ENCODE results near the gene MRPL33.
"Not testable (repeated sequence)": the region's sequence is repeated elsewhere in the genome, so short reads cannot be mapped to it uniquely, and the experiment has no call there.

MRPL33 gene

DNA sequence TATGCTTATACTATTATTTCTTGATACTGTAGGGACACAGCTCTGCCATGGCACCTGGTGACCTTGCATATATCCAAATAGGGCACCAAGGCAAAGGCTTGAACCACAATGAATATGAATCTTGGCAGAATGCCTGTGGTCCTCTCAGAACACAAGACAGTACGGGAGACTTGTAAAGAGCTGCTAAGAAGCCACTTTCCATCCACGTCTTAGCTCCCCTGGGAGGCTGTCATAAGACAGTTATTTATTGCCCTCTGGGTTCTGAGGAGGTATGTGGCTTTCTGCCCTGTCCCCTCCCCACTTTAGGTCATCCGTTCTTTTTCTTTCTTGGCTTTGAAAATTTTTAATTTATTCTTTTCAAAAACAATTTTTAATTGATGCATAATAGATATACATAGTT is 29.8 kb upstream of the MRPL33 start:
- no peak for DNase-seq (ENCODE audit: low spot score)

DNA sequence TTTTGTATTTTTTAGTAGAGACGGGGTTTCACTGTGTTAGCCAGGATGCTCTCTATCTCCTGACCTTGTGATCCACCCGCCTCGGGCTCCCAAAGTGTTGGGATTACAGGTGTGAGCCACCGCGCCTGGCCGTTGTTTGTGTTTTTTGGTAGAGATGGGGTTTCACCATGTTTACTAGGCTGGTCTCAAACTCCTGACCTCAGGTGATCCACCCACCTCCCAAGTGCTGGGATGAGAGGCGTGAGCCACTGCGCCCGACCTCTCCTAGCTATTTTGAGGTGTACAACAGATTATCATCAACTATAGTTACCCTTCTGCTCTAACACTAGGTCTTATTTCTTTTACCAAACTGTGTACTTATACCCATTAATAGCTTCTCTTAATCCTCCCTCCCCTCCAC is 28.9 kb upstream of the MRPL33 start:
- no peak for DNase-seq (ENCODE audit: low spot score)

DNA sequence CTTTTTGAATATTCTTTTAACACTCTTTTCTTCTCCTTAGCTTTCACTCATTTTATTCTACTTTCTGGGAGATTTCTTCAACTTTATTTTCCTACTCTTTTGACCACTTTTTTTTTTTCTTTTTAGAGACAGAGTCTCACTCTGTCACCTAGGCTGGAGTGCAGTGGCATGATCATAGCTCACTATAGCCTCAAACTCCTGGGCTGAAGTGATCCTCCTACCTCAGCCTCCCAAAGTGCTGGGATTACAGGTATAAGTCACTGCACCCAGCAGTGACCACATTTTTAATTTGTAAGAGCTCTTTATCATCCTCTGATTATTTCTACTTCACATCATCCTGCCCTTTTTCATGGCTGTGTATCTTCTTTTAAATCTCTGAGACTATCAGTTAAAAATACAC is 26.0 kb upstream of the MRPL33 start:
- DNase-seq (ENCODE audit: low spot score), result not testable (repeated sequence)

DNA sequence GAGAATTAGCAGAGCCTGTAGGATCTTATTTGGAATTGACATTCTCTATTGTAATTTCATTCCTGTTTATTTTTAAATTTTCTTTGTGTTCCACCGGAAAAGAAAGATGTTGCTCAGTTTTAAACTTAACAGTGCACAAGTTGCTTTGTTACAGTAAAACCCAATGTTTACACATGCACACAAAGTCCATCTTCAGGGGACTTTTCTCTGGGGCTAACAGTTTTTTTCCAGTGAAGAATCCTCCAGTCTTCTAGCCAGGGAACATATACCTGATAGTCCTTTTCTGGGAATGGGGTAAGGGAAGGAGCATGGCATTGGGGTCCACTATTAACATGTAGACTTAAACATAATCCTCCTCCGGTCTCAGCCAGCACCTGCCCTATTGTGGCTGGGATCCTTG is 25.2 kb upstream of the MRPL33 start:
- no peak for DNase-seq (ENCODE audit: low spot score)

DNA sequence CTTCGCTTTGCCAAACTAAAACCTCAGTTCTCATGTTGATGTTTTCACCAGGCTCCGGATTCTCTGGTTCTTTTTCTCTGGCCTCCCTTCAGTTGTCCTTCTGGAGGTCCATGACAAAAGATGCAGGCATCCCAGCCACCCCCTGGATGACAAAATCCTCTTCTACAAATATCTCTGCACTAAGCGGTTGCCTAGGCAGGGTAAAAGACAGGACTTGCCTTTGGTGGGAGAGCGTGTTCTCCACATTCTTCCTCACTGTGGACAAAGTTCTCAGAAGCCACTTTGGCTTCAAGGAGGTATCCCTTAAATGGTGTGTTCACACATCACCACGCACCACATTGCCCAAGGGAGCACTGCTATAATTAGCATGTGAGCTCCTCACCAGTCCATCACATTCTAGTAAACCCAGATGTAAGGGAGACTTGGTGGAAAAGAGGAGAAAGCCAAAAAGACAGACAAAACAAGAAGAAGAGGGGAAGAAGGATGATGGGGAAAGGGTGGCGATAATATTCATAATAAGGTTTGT is 23.6 kb upstream of the MRPL33 start:
- DNase-seq (ENCODE audit: low spot score), result no peak

DNA sequence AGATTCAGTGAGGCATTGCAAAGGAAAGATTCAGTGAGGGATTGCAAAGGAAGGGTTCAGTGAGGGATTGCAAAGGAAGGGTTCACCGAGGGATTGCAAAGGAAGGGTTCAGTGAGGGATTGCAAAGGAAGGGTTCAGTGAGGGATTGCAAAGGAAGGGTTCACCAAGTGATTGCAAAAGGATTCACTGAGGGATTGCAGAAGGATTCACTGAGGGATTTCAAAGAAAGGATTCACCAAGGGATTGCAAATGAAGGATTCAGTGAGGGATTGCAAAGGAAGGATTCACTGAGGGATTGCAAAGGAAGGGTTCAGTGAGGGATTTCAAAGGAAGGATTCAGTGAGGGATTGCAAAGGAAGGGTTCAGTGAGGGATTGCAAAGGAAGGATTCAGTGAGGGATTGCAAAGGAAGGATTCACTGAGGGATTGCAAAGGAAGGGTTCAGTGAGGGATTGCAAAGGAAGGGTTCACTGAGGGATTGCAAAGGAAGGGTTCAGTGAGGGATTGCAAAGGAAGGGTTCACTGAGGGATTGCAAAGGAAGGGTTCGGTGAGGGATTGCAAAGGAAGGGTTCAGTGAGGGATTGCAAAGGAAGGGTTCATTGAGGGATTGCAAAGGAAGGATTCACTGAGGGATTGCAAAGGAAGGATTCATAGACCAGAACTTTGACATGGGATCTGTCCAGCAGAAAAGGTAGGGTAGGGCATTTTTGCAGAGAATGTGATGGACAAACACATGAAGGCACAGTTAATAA is 22.5 kb upstream of the MRPL33 start:
- DNase-seq (ENCODE audit: low spot score), result not testable (repeated sequence)

DNA sequence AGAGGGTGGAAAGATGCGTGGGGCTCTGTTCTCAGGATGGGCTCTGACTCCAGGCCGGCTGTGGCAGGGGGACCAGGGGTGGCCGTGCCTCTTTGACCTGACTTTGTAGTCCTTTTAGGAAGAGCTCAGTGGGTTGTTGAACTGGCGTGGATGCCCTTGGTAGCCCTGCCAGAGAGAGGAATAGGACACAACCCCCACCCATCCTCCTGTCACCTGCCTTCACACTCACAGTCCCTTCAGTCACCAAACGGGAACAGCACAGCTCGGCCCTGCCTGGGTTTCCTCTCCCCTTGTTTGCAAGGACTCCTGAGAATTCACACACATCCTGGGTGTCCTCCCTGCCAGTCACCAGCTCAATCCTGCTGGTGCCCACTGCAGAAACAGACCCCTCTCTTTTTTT is 20.1 kb upstream of the MRPL33 start:
- DNase-seq (ENCODE audit: low spot score), result no peak

DNA sequence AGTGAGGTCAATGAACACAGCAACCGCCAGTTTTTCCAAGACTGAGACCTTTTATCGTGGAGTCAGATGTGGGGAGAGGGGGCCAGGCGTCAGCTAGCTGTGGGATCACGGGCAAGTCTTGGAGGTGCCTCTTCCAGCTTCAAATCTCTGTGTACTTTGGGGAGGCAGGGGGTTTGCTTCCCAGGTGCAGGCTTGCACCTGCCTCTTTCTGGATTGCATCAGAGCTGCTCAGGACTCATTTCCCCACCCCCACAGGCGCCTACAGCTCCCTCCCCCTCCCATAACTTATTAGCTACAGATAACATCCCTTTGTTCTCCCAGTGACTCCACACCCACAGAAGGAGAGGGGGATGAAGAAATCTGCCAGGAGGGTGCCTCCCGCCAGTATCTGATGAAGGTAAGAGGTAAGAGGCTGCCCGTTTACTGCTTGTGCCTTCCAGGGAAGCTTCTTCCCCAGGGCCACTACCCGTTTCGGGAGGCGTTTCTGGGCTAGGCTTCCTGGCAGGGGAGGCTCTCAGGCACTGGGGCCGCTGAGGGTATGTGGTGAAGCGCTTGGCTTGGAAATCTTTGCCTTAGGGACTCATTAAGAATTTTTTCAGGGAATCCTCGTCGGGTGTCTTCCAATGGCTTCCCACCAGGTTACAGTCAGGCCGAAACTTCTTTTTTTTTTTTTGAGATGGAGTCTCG is 18.8 kb upstream of the MRPL33 start:
- peak; percentile 75 for DNase-seq (ENCODE audit: low spot score)

DNA sequence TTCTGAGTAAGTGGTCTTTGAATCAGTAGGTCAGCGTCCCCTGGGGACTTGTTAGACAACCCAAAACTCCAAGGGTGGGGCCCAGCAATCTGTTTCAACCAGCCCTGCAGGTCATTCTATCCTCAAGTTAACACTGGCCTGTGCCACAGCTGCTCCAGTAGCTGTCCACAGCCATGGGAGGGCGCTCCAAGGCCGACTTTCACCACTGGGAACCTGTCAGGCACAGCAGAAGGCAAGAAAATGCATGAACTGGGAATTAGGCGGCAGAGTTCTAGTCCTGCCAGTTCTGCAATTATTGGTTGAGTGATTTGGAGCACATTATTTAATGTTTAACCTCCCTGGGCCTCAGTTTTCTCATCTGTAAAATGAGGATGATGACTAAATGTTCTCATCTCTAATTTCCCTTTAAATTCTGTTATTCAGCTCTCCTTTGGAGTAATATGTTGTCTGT is 17.4 kb upstream of the MRPL33 start:
- peak; percentile 47 for DNase-seq (ENCODE audit: low spot score)

DNA sequence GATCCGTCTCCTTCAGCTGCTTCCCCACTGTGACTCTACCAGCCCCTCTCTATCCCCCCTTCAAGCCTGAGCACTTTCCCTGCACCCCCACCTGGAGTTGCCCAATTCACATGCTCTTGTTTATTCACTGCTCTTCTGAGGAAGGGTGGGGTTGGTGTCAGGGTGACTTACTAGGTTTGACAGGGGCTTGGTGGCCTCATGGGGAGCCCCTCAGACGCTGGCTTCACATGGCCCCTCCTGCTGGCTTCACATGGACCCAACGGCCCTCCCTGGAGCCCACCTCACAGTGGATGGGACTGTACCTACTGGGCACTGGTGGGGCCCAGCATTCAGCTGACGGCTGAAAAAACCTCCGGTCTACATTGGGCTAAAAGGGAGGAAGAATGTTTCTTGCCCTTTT is 16.7 kb upstream of the MRPL33 start:
- no peak for DNase-seq (ENCODE audit: low spot score)

DNA sequence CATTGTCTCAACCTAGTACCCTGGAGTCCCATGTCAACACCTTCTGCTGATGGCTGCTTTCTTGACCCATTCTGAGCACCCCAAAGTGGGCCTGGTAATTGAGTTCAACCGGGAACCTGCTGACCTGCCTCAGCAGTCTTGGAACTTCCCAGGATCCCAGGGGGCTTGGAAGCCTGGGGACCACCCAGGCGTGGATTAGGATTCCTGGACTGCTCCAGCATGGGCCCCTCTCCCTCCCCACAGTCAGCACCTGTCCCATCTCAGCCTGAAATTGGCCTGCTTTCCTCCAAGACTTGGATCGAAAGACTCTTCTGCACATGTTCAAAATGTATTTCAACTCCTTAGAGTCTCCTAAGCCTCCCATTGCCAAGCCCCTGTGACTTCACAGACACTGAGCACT is 15.4 kb upstream of the MRPL33 start:
- no peak for DNase-seq (ENCODE audit: low spot score)

DNA sequence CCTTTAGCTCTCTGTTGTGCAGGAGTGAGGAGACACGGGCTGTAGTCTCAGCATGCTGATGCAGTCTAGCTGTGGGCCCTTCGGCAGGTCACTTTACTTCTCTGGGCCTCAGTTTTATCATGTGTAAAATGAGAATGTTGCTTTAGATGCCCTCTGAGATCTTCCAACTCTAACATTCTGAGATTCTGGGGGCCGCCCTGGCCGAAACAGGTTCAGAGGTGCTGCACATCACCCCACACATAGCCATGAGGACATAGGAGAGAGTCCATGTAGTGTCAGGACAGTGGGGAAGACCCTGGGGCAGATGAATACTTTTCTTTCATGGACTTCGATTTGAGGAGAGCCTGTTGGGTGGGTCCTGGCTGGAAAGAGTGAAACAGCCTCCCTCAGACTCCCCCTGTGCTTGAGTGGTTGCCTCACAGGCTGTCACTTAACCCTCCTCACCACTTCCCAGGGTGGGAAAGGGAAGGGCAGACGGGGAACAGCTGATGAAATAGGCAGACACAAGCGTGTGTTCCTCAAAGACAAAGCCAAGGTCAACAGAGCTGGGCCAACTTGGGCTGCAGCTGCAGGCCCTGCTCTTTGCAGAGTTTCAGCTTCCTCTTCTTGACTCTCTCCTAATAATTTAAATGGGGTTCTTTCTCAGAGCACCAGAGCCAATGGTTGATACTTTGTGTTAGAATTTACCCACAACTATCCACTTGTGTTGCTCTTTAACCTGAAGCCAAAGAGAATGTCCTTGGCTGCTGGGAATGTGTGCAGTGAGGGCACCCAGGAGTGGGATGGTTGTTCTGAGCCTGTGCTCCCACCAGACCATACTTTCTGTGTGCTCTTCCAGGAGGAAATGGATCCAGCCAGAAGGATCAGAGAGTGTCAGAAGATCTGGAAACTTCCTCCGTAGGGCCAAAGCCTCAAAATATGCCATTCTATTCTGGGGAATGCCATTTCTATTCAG is 14.7 kb upstream of the MRPL33 start:
- no peak for DNase-seq (ENCODE audit: low spot score)

DNA sequence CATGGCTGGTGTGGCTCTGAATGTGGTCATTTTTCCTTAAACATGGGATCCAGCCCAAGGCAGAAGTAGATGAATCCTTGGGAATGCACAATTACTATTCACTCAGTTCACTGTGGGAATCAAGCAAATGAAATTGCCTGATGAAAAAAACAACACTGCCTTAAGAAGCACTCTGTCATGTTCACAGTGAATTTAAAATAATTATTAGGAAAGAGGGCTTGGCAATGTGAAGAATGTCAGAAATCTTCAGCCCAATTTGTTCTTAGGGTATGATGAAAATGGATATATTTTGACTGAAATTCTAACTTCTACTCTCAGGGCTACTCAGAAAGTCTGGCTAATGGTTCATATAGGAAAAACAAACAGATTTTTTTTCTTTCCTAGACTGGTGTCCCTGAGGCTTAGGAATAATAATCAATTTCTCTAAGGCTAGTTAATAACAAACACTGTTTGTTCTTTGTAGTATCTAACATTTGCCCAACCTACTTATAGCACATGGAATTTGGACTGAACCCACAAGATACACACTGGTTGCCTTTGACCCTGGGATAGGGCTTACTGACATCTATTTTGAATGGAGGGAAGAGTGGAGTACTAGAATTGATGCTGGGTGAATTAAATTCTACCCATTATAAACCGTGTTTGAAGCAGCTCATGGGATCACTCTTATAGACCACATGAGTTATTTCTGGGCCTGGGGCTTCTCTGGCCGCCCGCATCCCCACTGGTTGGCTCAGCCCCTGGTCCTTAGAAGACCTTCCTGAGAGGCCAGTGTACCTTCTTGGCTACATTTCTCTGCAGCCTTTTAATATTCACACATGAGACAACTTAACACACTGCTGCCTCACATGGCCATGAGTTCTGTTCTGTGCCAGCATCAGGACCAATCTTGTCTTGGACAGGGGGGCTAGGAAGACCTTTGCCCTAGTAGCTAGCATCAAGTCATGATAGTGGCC is 8.3 kb upstream of the MRPL33 start:
- no peak for DNase-seq (ENCODE audit: low spot score)

DNA sequence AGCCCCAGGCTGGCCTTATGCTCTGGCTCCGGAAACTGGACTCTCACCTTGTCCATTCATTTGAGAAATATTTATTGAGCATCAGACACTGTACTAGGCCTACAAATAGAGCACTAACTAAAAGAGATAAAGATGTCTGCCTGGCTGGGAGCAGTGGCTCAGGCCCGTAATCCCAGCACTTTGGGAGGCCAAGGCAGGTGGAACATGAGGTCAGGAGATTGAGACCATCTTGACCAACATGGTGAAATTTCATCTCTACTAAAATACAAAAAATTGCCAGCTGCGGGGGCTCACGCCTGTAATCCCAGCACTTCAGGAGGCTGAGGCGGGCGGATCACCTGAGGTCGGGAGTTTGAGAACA is 7.6 kb upstream of the MRPL33 start:
- no peak for DNase-seq (ENCODE audit: low spot score)

DNA sequence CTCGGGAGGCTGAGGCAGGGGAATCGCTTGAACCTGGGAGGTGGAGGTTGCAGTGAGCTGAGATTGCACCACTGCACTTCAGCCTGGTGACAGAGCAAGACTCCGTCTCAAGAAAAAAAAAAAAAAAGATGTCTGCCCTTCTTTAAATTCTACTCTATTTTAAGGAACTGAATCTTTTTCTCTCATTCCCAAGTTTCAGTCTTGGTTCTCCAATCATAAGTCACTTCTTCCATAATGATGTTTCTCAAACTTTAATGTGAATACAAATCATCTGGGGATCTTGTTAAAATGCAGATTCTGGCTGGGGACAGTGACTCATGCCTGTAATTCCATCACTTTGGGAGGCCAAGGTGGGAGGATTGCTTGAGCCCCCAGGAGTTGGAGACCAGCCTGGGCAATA is 7.0 kb upstream of the MRPL33 start:
- DNase-seq (ENCODE audit: low spot score), result not testable (repeated sequence)

DNA sequence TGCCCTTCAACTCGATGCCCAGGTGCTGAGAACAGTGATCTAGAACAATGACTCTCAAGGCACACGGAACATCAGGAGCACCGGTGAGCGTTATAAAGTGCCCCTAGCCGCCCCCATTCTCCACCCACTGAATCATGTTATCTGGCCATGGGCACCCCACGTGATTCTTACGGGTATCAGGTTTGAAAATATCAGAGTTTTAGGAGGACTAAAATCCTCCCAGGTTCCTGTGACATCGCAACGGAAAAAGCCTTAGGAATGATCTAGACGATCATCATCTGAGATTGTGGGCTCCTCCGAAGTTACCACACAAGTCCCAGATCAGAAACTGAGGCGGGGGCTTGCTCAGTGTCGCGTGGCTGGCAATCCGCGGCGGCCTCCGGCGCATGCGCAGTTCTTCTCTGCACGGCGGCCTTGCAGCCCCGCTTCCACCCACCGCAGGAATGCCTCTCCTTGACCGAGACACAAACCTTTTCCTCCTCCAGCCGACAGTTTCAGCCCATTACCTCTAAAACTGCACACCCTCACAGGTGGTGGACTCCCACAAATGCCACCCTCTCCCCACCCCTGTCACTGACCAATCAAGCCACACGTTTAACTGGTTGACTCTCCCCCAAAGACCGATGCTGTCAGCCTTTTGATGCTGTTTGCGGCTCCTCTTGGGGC is 5.8 kb upstream of the MRPL33 start:
- DNase-seq (ENCODE audit: low spot score), result no peak

DNA sequence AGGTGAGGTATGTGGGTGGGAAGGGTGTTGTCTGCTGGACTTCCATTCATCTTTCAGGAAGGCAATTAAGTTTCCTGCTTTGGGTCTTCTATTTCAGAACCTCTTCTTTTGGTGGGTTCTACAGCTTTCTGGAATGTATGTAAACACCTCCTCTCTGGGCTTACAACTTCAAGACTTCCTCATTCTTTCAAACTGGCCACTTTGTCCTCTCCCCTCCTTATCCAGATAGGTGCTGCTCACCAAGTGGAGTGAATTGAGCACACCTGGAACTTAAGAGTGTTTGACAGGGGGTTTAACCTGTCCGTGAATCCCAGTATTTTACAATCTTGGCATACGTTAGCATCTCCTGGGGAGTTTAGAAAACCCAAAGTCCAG is 5.2 kb upstream of the MRPL33 start:
- DNase-seq (ENCODE audit: low spot score), result no peak

DNA sequence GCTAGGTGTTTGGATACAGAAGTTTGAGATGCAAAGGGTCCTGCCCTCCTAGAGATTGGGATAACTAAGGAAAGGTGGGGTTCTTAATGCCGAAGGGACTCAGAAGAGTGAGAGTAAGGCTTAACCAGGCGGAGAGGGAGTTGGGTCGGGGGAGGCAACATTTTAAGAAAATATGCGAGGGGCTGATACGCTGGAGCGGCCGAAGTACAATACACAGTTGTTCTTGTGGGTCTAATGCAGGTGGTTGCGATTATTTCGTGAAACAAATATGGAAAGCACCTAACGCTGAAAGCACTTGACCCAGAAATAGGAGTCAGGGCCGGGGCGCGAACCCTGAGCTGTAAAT is 344 bp upstream of the MRPL33 start:
- DNase-seq (ENCODE audit: low spot score), result no peak

DNA sequence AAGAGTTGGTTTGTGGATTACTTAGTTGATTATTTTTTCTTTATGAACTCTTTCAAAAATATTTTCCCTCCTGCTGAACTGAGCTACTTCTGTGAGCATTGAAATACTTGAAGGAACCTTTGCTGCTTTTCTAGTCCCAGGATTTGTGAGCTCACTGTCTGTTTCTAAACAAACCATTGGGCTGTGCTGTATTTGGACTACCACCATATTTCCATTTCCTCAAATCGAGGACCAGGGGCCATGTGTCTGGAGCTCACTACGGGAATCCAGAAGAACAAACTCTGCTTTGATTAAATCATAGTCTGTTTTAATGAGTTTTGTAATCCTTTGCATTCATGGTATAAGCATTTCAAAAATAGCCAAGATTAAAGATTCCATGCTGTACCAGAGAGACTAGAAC is 1.3 kb downstream of the MRPL33 start:
- DNase-seq (ENCODE audit: low spot score), result no peak

DNA sequence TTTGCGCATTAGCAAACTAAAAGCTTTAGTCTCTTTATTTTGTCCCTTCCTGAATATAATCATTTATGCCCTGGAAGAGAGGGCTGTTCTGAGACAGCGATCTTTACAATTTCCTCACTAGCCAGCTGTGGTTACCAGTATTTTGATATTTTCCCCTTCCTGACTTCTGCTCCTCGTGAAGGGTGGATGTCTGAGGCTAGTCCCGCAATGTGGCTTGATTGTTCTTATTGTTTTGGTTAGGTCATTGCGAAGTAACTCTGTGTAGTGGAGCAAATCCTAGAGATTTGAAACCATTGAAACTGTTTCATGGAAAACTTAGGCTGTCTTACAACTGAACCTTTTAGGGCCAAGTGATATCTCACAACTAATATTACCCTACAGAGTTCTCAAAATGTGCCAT is 2.4 kb downstream of the MRPL33 start:
- DNase-seq (ENCODE audit: low spot score), result no peak

DNA sequence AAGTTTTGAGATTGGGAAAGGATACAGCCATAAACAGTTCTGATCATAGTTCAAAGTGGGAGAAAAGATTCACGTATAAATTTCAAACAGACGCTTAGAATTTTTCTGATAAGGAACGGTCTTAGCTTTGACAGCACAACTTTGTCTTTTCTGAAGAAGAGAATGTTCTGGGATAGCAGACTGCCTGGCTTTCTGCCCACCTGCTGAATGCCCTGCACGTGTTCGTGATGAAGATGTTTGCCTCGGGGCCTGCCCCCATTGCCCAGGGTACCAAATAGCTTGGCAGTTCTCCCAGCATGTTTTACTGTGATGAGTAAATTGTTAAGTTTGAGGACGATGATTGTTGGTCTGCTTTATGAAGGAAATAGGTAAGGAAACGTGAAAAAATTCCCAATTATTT is 4.6 kb downstream of the MRPL33 start:
- DNase-seq (ENCODE audit: low spot score), result no peak
